Measurements from ENCODE around the gene SNRNP48.

The SNRNP48 gene

GRCh38 chr6:7593229-7593628 lies 3.2 kb downstream of the SNRNP48 start:
- no peak for DNase-seq (ENCODE audit: low read depth, low spot score)

- no peak for DNase-seq (ENCODE audit: low read depth, low spot score)
Measured at GRCh38 chr6:7594579-7595125, 4.7 kb downstream of the SNRNP48 start.

- no peak for DNase-seq (ENCODE audit: low read depth, low spot score)
Measured at GRCh38 chr6:7604003-7604402, 14.0 kb downstream of the SNRNP48 start.

GRCh38 chr6:7604506-7604905 lies 14.5 kb downstream of the SNRNP48 start:
- no peak for DNase-seq (ENCODE audit: low read depth, low spot score)

- no peak for DNase-seq (ENCODE audit: low read depth, low spot score)
Measured at GRCh38 chr6:7615611-7616383, 25.8 kb downstream of the SNRNP48 start.

- DNase-seq (ENCODE audit: low read depth, low spot score) = no peak
Measured at GRCh38 chr6:7617801-7618764, 28.1 kb downstream of the SNRNP48 start.

GRCh38 chr6:7621761-7622160 lies 31.8 kb downstream of the SNRNP48 start:
- DNase-seq (ENCODE audit: low read depth, low spot score) = no peak

GRCh38 chr6:7624796-7625710 lies 35.1 kb downstream of the SNRNP48 start:
- DNase-seq (ENCODE audit: low read depth, low spot score) = no peak

GRCh38 chr6:7628479-7628878 lies 38.5 kb downstream of the SNRNP48 start:
- no peak for DNase-seq (ENCODE audit: low read depth, low spot score)

GRCh38 chr6:7628909-7629308 lies 38.9 kb downstream of the SNRNP48 start:
- DNase-seq (ENCODE audit: low read depth, low spot score) = no peak

- no peak for DNase-seq (ENCODE audit: low read depth, low spot score)
Measured at GRCh38 chr6:7629321-7629720, 39.3 kb downstream of the SNRNP48 start.

GRCh38 chr6:7630792-7631191 lies 40.8 kb downstream of the SNRNP48 start:
- no peak for DNase-seq (ENCODE audit: low read depth, low spot score)

- DNase-seq (ENCODE audit: low read depth, low spot score) = no peak
Measured at GRCh38 chr6:7631466-7631865, 41.5 kb downstream of the SNRNP48 start.

- DNase-seq (ENCODE audit: low read depth, low spot score) = no peak
Measured at GRCh38 chr6:7632501-7633290, 42.7 kb downstream of the SNRNP48 start.

- DNase-seq (ENCODE audit: low read depth, low spot score) = no peak
Measured at GRCh38 chr6:7633361-7633760, 43.4 kb downstream of the SNRNP48 start.

GRCh38 chr6:7636151-7636550 lies 46.2 kb downstream of the SNRNP48 start:
- DNase-seq (ENCODE audit: low read depth, low spot score) = no peak

GRCh38 chr6:7637533-7637932 lies 47.5 kb downstream of the SNRNP48 start:
- DNase-seq (ENCODE audit: low read depth, low spot score) = no peak

GRCh38 chr6:7639427-7639826 lies 49.4 kb downstream of the SNRNP48 start:
- no peak for DNase-seq (ENCODE audit: low read depth, low spot score)

- DNase-seq (ENCODE audit: low read depth, low spot score) = no peak
Measured at GRCh38 chr6:7640016-7640415, 50.0 kb downstream of the SNRNP48 start.

All from activated naive CD8-positive, alpha-beta T cell treated with anti-CD3 and anti-CD28 coated beads, Interleukin-2, amount 50 U/mL, for 16 hours (primary cell).